WI38 (cell line): ENCODE data around the gene PLEKHO1.
"Not testable (repeated sequence)": the region's sequence is repeated elsewhere in the genome, so short reads cannot be mapped to it uniquely, and the experiment has no call there.

ENCODE experiments used
- H3K4me3 ChIP-seq: 2 replicates; pipeline ENCODE4 v1.5.1; 2011; ENCODE audit warnings: low read depth, mild to moderate bottlenecking, control low read depth, low read length
- CTCF ChIP-seq: IDR thresholded peaks from 2 replicates; pipeline ENCODE4 v1.5.1; 2012; ENCODE audit warnings: low read depth, mild to moderate bottlenecking, control low read depth, low read length

Gene PLEKHO1

DNA sequence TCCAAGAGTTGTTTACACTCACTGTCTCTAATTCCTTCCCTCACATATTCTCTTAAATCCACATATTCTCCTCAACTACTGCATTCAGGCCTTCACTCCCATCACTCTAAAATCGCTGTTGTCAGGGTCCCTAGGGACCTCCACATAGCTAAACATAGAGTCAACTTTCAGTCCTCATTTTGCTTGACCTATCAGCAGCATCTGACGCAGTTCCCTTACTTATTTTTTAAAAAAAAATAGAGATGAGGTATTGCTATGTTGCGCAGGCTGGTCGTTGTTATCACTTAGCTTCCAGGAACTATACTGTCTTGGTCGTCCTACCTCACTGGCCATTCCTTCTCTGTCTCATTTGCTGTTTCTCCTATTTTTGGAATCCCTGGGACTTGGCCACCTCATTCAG, 11.7 kb upstream of the PLEKHO1 start:
- TF ChIP-seq CTCF: no peak
- no peak overlapping the region for H3K4me3 ChIP-seq

DNA sequence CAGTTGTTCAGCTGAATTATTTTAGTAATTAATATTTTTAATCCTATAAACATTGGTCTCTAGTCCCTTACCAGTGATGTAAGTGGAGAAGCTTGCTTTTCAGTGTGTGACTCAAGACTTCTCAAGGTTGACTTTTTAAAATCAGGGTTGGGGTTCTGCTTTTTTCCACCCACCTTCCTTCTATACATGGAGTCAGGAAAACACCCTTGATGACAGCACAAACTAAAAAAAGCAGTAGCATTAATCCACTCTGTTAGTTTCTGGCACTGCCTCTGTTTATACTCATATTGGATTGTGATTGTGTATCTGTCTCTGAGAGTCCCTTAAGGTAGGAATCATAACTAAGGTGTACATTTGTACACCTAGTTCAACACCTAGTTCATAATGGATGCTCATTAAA, 8.3 kb upstream of the PLEKHO1 start:
- no peak for TF ChIP-seq CTCF
- no peak overlapping the region for H3K4me3 ChIP-seq

DNA sequence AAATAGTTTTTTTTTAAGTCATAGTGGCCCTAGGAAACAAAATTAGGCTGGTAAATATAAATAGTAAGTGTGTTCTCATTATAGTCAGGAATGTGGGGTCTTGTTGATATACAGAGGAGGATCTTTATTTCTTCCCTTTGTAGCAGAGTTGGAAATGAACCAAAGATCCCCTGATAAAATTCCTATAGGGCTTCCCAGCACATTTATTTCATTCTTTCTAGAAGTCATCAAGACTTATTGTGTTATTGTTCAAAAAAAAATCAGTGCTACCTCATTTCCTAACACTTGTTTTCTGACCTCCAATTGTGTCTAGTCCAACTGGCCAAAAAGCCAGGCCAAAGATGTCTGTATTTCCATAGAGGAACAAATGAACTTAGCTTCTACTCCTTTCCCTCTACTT, 7.6 kb upstream of the PLEKHO1 start:
- TF ChIP-seq CTCF: no peak
- no peak overlapping the region for H3K4me3 ChIP-seq

- no peak overlapping the region for H3K4me3 ChIP-seq
- TF ChIP-seq CTCF: no peak
Observed at GRCh38 chr1:150144606-150145005, 5.1 kb upstream of the PLEKHO1 start.

- H3K4me3 ChIP-seq: not testable (repeated sequence)
Observed at GRCh38 chr1:150146016-150146415, 3.7 kb upstream of the PLEKHO1 start.

- TF ChIP-seq CTCF: no peak
- H3K4me3 ChIP-seq: no peak overlapping the region
Observed at GRCh38 chr1:150146849-150147542, 2.7 kb upstream of the PLEKHO1 start.

DNA sequence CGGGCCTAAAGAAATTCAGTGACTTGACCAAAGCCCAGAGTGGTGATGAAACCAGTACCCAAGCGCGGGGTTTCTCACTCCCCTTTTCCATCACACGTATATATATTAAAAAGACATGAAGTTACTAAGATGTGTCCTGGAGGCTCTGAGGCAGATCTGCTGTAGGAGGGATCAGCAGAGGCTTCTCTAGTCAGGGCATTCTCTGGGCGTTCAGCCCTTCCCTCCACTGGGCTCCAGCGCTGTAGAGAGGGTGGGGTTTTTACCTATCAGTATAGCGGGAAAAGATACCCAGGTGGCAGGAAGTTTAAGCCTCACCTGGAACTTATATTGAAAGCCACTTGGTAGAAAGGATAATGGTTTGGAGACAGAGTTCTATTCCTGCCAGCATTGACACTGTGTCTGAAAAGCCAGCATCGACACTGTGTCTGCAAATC, 862 bp upstream of the PLEKHO1 start:
- peak overlapping the region; percentile 96 for H3K4me3 ChIP-seq
- TF ChIP-seq CTCF: no peak
